ENCODE data around the gene SLC35E2B.
"Not testable (repeated sequence)": the region's sequence is repeated elsewhere in the genome, so short reads cannot be mapped to it uniquely, and the experiment has no call there.

Gene SLC35E2B

DNA sequence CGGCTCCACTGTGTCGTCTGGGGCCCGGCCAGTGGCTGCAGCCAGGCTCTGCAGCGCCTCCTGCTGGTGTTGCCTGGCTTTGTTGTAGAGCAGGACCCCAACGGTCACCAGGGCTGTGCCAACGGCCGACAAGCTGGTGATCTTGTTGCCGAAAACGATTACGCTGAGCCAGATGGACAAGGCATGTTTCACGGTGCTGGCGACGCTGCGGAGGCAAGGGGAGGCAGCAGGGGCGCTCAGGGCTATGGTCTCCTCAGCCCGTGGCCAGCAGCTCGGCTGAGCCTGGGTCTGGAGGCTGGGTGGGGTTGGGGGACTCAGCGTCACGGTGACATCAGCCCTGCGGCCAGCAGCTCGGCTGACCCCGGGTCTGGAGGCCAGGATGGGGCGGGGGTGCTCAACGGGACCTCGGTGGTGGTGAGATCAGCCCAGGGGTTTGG lies 26.8 kb downstream of the SLC35E2B start:
- H3K9me3 ChIP-seq: no peaks in the 10 kb centered on the region
- H3K4me3 ChIP-seq: no peak overlapping the region
- no peak for TF ChIP-seq Cebpa-rat (IDR thresholded peaks at IDR 0.05)
- no peak overlapping the region for H3K27ac ChIP-seq
- H3K4me2 ChIP-seq: no peak overlapping the region
- H3K4me1 ChIP-seq: no peaks in the 10 kb centered on the region
- no peak overlapping the region for H3K9ac ChIP-seq
- H3K36me3 ChIP-seq: peaks cover 56% of the 10 kb centered on the region
- H3K27me3 ChIP-seq: no peaks in the 10 kb centered on the region
- H4K20me1 ChIP-seq: peaks cover 20% of the 10 kb centered on the region; the same call in 1 of the 2 replicates

- H3K9ac ChIP-seq: no peak overlapping the region
- peaks cover 50% of the 10 kb centered on the region for H3K36me3 ChIP-seq
- peaks cover 19% of the 10 kb centered on the region; the same call in 1 of the 2 replicates for H4K20me1 ChIP-seq
- H3K27ac ChIP-seq: no peak overlapping the region
- H3K4me3 ChIP-seq: no peak overlapping the region
- H3K4me2 ChIP-seq: no peak overlapping the region
- TF ChIP-seq Cebpa-rat (IDR thresholded peaks at IDR 0.05): no peak
- no peaks in the 10 kb centered on the region for H3K9me3 ChIP-seq
- H3K27me3 ChIP-seq: no peaks in the 10 kb centered on the region
- H3K4me1 ChIP-seq: no peaks in the 10 kb centered on the region
Measured at GRCh38 chr1:1664941-1665814, 27.4 kb downstream of the SLC35E2B start.

DNA sequence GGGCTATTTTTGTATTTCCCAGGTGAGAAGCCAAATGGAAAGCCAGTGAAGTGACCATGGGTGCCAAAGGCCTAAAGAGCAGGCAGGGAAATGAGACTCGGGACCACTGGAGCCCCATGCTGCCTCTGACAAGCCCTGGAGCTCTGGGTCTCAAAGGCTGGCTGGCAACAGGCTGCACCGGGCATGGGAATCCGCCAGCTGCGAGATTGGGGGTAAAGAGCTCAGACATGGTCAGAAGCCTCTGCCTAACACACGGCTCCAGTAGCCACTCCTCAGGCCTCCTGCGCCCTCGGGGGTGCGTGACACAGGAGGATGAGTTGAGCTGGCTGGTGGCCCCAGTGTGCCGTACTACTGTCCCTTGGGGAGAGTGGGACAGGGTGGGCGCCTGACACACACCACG lies 28.3 kb downstream of the SLC35E2B start:
- not testable (repeated sequence) for H3K4me3 ChIP-seq, H3K9ac ChIP-seq, H3K4me1 ChIP-seq, H3K4me2 ChIP-seq, H3K27me3 ChIP-seq, H3K9me3 ChIP-seq, H3K27ac ChIP-seq
- H4K20me1 ChIP-seq: 0 out of 2 replicates have a peak, but pooled peaks cover 11% of the 10 kb centered on the region
- H3K36me3 ChIP-seq: peaks cover 41% of the 10 kb centered on the region

DNA sequence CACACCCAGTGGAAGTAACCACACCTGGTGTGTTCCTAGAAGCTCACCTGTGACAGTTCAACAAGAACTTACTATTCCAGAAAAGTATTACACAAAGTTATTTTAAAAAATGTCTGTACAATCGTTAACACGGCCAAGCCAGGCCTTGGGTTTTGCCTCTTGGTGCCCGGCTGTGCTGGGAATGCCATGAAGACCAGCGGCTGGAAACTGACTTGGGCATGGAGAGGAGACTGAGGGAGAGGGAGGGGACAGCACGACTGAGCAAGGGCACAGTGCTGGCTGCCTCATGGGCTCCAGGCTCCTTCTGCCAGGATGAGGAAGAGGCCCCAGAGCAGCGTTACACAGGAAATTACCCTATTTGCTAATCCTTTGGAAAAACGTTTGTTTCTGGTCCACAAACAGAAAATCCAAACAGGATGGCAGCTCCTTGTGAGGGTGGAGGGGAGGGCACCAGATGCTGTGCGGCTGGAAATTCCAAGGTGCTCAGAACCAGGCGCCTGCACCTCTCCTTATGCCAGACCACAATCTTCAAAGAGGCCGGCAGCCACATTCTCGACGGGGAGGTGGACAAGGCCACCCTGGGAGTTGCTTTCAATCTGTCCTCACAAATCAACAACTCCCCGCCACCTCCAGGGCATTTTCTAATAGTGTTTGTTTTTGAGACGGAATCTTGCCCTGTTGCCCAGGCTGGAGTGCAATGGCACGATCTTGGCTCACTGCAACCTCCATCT lies 29.6 kb downstream of the SLC35E2B start:
- H3K9me3 ChIP-seq, H3K9ac ChIP-seq, H3K27ac ChIP-seq, H3K27me3 ChIP-seq, H3K4me1 ChIP-seq, H3K4me3 ChIP-seq, H3K4me2 ChIP-seq: not testable (repeated sequence)
- Histone ChIP-seq H4K20me1 (0 out of 2 replicates have a peak, but pooled peaks cover 11% of the 10 kb centered on the region), H3K36me3 (peaks cover 28% of the 10 kb centered on the region)

- 0 out of 2 replicates have a peak, but pooled peaks cover 11% of the 10 kb centered on the region for H4K20me1 ChIP-seq
- H3K27ac ChIP-seq, H3K27me3 ChIP-seq, H3K9ac ChIP-seq, H3K4me3 ChIP-seq, H3K4me2 ChIP-seq, H3K9me3 ChIP-seq, H3K4me1 ChIP-seq: not testable (repeated sequence)
- peaks cover 24% of the 10 kb centered on the region for H3K36me3 ChIP-seq
Measured at GRCh38 chr1:1662392-1662791, 30.2 kb downstream of the SLC35E2B start.

- H3K27me3 ChIP-seq, H4K20me1 ChIP-seq, H3K9me3 ChIP-seq, H3K4me1 ChIP-seq: not testable (repeated sequence)
- Histone ChIP-seq H3K36me3 (peaks cover 30% of the 10 kb centered on the region), H3K9ac (peak within 1 kb of the TSS; percentile 84), H3K4me3 (peak within 1 kb of the TSS; percentile 76), H3K27ac (peak within 1 kb of the TSS; percentile 91), H3K4me2 (peak within 1 kb of the TSS; percentile 59)
Measured at GRCh38 chr1:1658583-1659549, 33.7 kb downstream of the SLC35E2B start, which contains the start of gene CDK11B. TSS of gene CDK11B (minus strand) at chr1:1659004. CDS start at chr1:1657485, 1,519 bp downstream.

GRCh38 chr1:1648265-1648664 lies 44.3 kb downstream of the SLC35E2B start:
- H3K36me3 ChIP-seq: peaks cover 73% of the 10 kb centered on the region
- H4K20me1 ChIP-seq, H3K27ac ChIP-seq, H3K4me2 ChIP-seq, H3K4me1 ChIP-seq, H3K9ac ChIP-seq, H3K27me3 ChIP-seq, H3K4me3 ChIP-seq, H3K9me3 ChIP-seq: not testable (repeated sequence)

GRCh38 chr1:1647567-1648241 lies 44.9 kb downstream of the SLC35E2B start:
- H4K20me1 ChIP-seq, H3K27ac ChIP-seq, H3K9me3 ChIP-seq, H3K4me1 ChIP-seq, H3K4me2 ChIP-seq, H3K4me3 ChIP-seq, H3K27me3 ChIP-seq: not testable (repeated sequence)
- Histone ChIP-seq H3K9ac (0 out of 2 replicates have a peak overlapping the region, but pooled peaks have one; percentile 45), H3K36me3 (peaks cover 68% of the 10 kb centered on the region)

GRCh38 chr1:1646326-1646725 lies 46.3 kb downstream of the SLC35E2B start:
- not testable (repeated sequence) for H3K4me1 ChIP-seq, H3K27ac ChIP-seq, H3K9ac ChIP-seq, H3K4me2 ChIP-seq, H4K20me1 ChIP-seq, H3K9me3 ChIP-seq, H3K4me3 ChIP-seq, H3K27me3 ChIP-seq
- H3K36me3 ChIP-seq: peaks cover 54% of the 10 kb centered on the region

GRCh38 chr1:1640711-1641461 lies 51.7 kb downstream of the SLC35E2B start:
- not testable (repeated sequence) for H3K4me2 ChIP-seq, H3K9me3 ChIP-seq, H3K27me3 ChIP-seq, H3K4me1 ChIP-seq, H4K20me1 ChIP-seq, H3K9ac ChIP-seq, H3K27ac ChIP-seq, H3K4me3 ChIP-seq
- peaks cover 39% of the 10 kb centered on the region for H3K36me3 ChIP-seq

- H4K20me1 ChIP-seq, H3K9ac ChIP-seq, H3K4me3 ChIP-seq, H3K4me1 ChIP-seq, H3K27ac ChIP-seq, H3K4me2 ChIP-seq, H3K9me3 ChIP-seq, H3K27me3 ChIP-seq: not testable (repeated sequence)
- peaks cover 35% of the 10 kb centered on the region for H3K36me3 ChIP-seq
Measured at GRCh38 chr1:1640081-1640480, 52.5 kb downstream of the SLC35E2B start.

- not testable (repeated sequence) for H3K4me3 ChIP-seq, H3K9ac ChIP-seq, H3K27me3 ChIP-seq, H4K20me1 ChIP-seq, H3K4me1 ChIP-seq, H3K27ac ChIP-seq, H3K9me3 ChIP-seq, H3K4me2 ChIP-seq
- H3K36me3 ChIP-seq: peaks cover 35% of the 10 kb centered on the region
Measured at GRCh38 chr1:1639368-1639767, 53.2 kb downstream of the SLC35E2B start.
